Type B pancreatic cell (in vitro differentiated cells): ENCODE data around the gene TMTC1. TPM values are rescaled to one million over a fixed set of nuclear protein-coding genes. Genes with fewer than 3 reads are reported as not detected.
A peak's percentile ranks its signal among the peaks of the same experiment; 100 is the strongest.

Experiments used
- DNase-seq: peaks from one replicate; pipeline ENCODE4 v3.0.0; 2021; ENCODE audit warnings: mixed read lengths; ENCODE audit not compliant: unreplicated experiment; ENCODE audit errors: extremely low spot score
- H3K27ac Mint-ChIP-seq: 2 replicates; pipeline ENCODE4 v1.8.0; 2021; ENCODE audit warnings: mild to moderate bottlenecking, mixed read lengths
- H3K27me3 Mint-ChIP-seq: 2 replicates; pipeline ENCODE4 v1.8.0; 2021; ENCODE audit warnings: mixed read lengths
- H3K36me3 Mint-ChIP-seq: 2 replicates; pipeline ENCODE4 v1.8.0; 2021; ENCODE audit warnings: mixed read lengths
- H3K4me1 Mint-ChIP-seq: one replicate; pipeline ENCODE4 v1.8.0; 2021; ENCODE audit warnings: mixed read lengths; ENCODE audit not compliant: unreplicated experiment
- H3K4me3 Mint-ChIP-seq: 2 replicates; pipeline ENCODE4 v1.8.0; 2021; ENCODE audit warnings: mild to moderate bottlenecking, mixed read lengths
- H3K9me3 Mint-ChIP-seq: 2 replicates; pipeline ENCODE4 v1.8.0; 2021; ENCODE audit warnings: mixed read lengths
- total RNA-seq: library from RNA; stranded (reverse); gene quantifications from 2 replicates; pipeline ENCODE4 v1.2.1, GENCODE V29; 2021; ENCODE audit warnings: low replicate concordance
- TF ChIP-seq, protein P1 (sequence below): fragments of 200-600 bp; sonication (generic); conservative IDR thresholded peaks from 2 replicates; pipeline ENCODE4 v1.5.0; 2021; ENCODE audit warnings: antibody characterized with exemption, mild to moderate bottlenecking

TMTC1 gene
- total RNA-seq, 1 donor from 2014 or later, result 24.0 TPM

DNA sequence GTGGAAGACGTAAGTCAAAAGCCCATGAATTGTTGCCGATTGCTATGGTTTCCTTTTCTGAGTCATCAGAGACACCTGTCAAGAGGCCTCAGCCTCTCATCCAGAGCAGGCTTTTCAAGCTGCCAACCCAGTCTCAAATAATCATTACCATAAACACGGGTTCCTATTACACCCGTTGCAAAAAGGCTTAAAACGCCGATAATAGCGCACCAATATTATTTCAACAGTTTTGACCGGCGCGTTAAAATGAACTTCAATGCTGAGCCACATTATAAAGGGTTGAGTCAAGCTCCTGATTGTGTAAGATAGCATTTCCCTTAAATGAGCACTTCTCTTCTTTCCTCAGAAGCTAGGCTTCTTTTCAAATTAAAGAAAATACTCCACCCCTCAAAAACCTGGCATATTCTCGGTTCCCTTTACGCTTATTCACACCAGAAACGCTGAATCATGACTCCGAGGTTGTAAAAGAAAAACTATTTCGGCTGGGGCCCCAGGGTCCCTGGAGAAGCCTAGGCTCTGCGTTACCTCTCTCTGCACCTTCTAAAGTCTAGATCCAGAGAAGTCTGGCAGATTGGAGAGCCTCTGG lies 1.4 kb downstream of the TMTC1 start:
- H3K4me1 Mint-ChIP-seq, result peaks cover 7% of the 10 kb centered on the region
- H3K4me3 Mint-ChIP-seq, result peak overlapping the region; percentile 93
- peak overlapping the region; percentile 96 for H3K27ac Mint-ChIP-seq
- DNase-seq, result no peak
- TF ChIP-seq, protein P1, sequence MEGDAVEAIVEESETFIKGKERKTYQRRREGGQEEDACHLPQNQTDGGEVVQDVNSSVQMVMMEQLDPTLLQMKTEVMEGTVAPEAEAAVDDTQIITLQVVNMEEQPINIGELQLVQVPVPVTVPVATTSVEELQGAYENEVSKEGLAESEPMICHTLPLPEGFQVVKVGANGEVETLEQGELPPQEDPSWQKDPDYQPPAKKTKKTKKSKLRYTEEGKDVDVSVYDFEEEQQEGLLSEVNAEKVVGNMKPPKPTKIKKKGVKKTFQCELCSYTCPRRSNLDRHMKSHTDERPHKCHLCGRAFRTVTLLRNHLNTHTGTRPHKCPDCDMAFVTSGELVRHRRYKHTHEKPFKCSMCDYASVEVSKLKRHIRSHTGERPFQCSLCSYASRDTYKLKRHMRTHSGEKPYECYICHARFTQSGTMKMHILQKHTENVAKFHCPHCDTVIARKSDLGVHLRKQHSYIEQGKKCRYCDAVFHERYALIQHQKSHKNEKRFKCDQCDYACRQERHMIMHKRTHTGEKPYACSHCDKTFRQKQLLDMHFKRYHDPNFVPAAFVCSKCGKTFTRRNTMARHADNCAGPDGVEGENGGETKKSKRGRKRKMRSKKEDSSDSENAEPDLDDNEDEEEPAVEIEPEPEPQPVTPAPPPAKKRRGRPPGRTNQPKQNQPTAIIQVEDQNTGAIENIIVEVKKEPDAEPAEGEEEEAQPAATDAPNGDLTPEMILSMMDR, result no peak
- H3K27me3 Mint-ChIP-seq, result peaks cover 29% of the 10 kb centered on the region
- peaks cover 3% of the 10 kb centered on the region for H3K9me3 Mint-ChIP-seq
- H3K36me3 Mint-ChIP-seq, result peaks cover 27% of the 10 kb centered on the region

DNA sequence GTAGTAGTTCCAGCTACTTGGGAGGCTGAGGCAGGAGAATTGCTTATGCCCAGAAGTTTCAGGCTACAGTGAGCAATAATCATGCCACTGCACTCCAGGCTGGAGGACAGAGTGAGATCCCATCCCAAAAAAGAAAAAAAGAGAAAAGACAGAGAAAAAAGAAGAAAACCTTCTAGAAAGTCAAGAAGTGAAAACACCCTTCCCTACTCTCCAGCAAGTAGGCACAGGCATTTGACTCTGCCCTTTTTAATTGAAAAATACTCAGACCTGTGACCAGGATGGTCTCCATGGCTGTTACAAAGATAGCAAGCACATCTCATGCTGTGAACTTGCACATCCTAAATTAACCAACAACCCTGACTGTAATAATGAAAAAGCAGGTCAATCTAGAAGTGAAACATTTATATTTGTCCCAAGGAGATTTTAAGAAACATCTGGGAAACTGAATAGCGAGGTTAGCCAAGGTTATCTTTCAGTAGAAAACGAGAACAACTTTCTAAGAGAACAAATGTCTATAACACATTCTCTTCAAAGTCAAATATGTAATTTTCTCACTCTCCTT lies 2.0 kb downstream of the TMTC1 start:
- H3K27me3 Mint-ChIP-seq, result peaks cover 29% of the 10 kb centered on the region
- peaks cover 7% of the 10 kb centered on the region for H3K4me1 Mint-ChIP-seq
- H3K27ac Mint-ChIP-seq, result peak overlapping the region; percentile 96
- DNase-seq, result no peak
- peak overlapping the region; percentile 93 for H3K4me3 Mint-ChIP-seq
- H3K36me3 Mint-ChIP-seq, result peaks cover 27% of the 10 kb centered on the region
- TF ChIP-seq, protein P1, result no peak
- H3K9me3 Mint-ChIP-seq, result peaks cover 3% of the 10 kb centered on the region

DNA sequence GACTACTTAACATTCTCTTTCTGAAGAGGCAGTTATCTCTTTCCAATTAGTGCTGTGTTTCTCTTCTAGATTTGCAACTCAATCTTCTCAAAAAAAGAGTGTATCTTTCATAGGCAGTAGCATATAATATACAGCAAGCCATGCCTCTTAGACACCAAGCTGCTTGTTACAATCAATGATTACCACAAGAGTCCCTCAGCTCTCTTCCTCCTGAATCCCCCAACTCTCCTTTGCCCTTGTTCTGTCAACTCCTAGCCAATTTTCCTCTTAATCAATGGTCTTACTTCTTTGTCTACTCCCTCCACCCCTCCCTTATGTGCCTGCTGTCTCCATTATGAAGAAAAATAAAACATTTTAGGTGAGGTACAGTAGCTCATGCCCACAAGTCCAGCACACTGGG lies 2.6 kb downstream of the TMTC1 start:
- H3K27me3 Mint-ChIP-seq, result peaks cover 29% of the 10 kb centered on the region
- H3K27ac Mint-ChIP-seq, result peak overlapping the region; percentile 96
- H3K4me1 Mint-ChIP-seq, result peaks cover 7% of the 10 kb centered on the region
- no peak for DNase-seq
- TF ChIP-seq, protein P1, result no peak
- peaks cover 3% of the 10 kb centered on the region for H3K9me3 Mint-ChIP-seq
- H3K4me3 Mint-ChIP-seq, result peak overlapping the region; percentile 93
- H3K36me3 Mint-ChIP-seq, result peaks cover 32% of the 10 kb centered on the region

DNA sequence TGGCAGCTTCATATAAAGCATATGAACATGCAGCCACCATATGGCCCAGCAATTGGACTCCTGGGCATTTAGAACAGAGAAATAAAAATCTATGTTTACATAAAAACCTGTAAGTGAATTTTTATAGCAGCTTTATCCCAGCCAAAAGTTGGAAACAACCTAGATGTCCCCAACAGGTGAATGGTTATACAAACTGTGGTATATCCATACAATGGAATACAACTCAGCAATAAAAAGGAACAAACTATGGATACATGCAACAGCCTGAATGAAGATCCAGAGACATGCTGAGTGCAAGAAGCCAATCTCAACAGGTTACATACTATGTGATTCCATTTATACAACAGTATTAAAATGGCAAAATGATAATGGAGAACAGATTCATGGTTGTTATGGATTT lies 3.7 kb downstream of the TMTC1 start:
- H3K36me3 Mint-ChIP-seq, result peaks cover 41% of the 10 kb centered on the region
- H3K27me3 Mint-ChIP-seq, result peaks cover 20% of the 10 kb centered on the region
- TF ChIP-seq, protein P1, result no peak
- H3K4me3 Mint-ChIP-seq, result no peak overlapping the region
- H3K9me3 Mint-ChIP-seq, result peaks cover 3% of the 10 kb centered on the region
- DNase-seq, result no peak
- H3K27ac Mint-ChIP-seq, result no peak overlapping the region
- peaks cover 7% of the 10 kb centered on the region for H3K4me1 Mint-ChIP-seq

DNA sequence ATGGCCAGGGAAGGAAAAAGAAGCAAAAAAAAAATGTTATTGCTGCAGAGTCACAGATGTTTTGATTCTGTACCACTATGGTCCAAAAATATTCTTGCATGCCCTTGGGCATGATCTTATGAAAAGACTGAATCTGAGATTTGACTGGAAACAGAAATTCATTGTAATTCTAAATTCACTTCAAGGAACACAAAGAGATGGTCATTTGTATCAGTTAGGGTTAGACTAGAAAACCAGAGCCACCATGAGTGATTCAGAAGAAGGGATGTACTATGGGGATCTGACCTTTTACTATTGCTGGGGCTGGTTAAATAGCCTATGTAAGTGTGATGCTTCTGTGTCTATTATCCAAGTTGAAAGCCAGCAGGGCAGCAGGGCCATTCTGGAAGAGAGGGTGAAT lies 5.2 kb downstream of the TMTC1 start:
- Mint-ChIP-seq H3K27me3 (peaks cover 18% of the 10 kb centered on the region), H3K4me1 (peaks cover 7% of the 10 kb centered on the region), H3K4me3 (no peak overlapping the region), H3K27ac (no peak overlapping the region), H3K9me3 (peaks cover 7% of the 10 kb centered on the region), H3K36me3 (peaks cover 50% of the 10 kb centered on the region)
- TF ChIP-seq, protein P1, result no peak
- DNase-seq, result no peak
